A673 (cell line): ENCODE measurements around the gene HEPHL1.

Source experiments
- CTCF ChIP-seq: fragments of 300-800, 200-600 bp; sonication (generic); conservative IDR thresholded peaks from 2 replicates; pipeline ENCODE4 v1.5.1; 2017; ENCODE audit warnings: low read depth, mild to moderate bottlenecking, antibody characterized with exemption, low read length, moderate library complexity, mixed read lengths
- EZH2 ChIP-seq: fragments of 200-600 bp; sonication (generic); IDR thresholded peaks from 2 replicates; pipeline ENCODE4 v1.6.1; 2017; ENCODE audit warnings: borderline replicate concordance, low read depth, mild to moderate bottlenecking, mixed read lengths, antibody characterized with exemption, low read length; ENCODE audit not compliant: poor library complexity, severe bottlenecking

DNA sequence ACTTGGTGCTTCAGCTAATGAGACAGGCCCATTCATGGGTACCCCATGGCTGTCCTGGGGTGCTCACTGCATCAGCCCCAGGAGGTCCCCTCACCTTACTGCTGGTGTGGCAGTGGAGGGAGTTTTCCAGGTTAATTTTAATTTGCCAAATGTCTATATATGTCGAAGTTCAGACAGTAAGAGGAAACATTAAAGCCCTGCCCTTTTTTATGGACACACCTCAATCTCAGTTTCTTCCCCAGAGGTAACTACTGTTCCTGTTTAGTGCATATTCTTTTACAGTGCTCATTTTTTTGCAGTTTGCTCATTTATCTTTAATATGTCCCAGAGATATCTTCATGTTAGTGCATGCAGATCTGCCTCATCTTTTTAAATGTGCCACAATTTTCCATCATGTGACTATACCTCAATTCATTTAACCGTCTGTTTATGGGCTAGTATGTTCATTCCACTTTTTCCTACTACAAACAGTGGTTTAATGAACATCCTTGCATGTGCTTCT lies 119.1 kb downstream of the HEPHL1 start:
- no peak for TF ChIP-seq EZH2
- no peak for TF ChIP-seq CTCF
